Panc1 (cell line): ENCODE data around the gene CSTF3.

Experiments
- CTCF ChIP-seq: fragments of 450-650 bp; IDR thresholded peaks from 2 replicates; pipeline ENCODE4 v1.5.1; 2017; ENCODE audit warnings: mild to moderate bottlenecking
- POLR2AphosphoS5 ChIP-seq: IDR thresholded peaks from 2 replicates; pipeline ENCODE4 v1.6.1; 2012; ENCODE audit warnings: mild to moderate bottlenecking, low read depth, low read length, moderate library complexity
- SIN3A ChIP-seq: IDR thresholded peaks from 2 replicates; pipeline ENCODE4 v1.6.1; 2012; ENCODE audit warnings: low read depth, mild to moderate bottlenecking, low read length, moderate library complexity, borderline replicate concordance; ENCODE audit not compliant: insufficient read depth
- TCF7L2 ChIP-seq: IDR thresholded peaks from 2 replicates; pipeline ENCODE4 v1.6.1; 2011; ENCODE audit warnings: mild to moderate bottlenecking, low read depth, low read length, inconsistent platforms
- TF ChIP-seq, protein P1 (sequence below), 2 experiments: IDR thresholded peaks; 2 replicates each; pipeline ENCODE4 v1.6.1; 2011 to 2012; ENCODE audit warnings: low read depth in 2 of 2, control low read depth in 1 of 2, low read length in 1 of 2, mild to moderate bottlenecking in 1 of 2, moderate library complexity in 1 of 2; ENCODE audit not compliant: insufficient read depth in 1 of 2

GRCh38 chr11:33177676-33178336 is 16.5 kb upstream of the CSTF3 start:
- TF ChIP-seq CTCF (no peak), POLR2AphosphoS5 (no peak), SIN3A (no peak), TCF7L2 (no peak)
- TF ChIP-seq, protein P1, sequence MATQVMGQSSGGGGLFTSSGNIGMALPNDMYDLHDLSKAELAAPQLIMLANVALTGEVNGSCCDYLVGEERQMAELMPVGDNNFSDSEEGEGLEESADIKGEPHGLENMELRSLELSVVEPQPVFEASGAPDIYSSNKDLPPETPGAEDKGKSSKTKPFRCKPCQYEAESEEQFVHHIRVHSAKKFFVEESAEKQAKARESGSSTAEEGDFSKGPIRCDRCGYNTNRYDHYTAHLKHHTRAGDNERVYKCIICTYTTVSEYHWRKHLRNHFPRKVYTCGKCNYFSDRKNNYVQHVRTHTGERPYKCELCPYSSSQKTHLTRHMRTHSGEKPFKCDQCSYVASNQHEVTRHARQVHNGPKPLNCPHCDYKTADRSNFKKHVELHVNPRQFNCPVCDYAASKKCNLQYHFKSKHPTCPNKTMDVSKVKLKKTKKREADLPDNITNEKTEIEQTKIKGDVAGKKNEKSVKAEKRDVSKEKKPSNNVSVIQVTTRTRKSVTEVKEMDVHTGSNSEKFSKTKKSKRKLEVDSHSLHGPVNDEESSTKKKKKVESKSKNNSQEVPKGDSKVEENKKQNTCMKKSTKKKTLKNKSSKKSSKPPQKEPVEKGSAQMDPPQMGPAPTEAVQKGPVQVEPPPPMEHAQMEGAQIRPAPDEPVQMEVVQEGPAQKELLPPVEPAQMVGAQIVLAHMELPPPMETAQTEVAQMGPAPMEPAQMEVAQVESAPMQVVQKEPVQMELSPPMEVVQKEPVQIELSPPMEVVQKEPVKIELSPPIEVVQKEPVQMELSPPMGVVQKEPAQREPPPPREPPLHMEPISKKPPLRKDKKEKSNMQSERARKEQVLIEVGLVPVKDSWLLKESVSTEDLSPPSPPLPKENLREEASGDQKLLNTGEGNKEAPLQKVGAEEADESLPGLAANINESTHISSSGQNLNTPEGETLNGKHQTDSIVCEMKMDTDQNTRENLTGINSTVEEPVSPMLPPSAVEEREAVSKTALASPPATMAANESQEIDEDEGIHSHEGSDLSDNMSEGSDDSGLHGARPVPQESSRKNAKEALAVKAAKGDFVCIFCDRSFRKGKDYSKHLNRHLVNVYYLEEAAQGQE (IDR thresholded peaks at IDR 0.05; ENCODE audit: insufficient read depth in 1 of 2, low read depth in 2 of 2, low read length in 1 of 2), result no peak
